ENCODE data around the gene ADORA2A.

- no peak for TF ChIP-seq CTCF (conservative IDR thresholded peaks at IDR 0.05 in 1 of 2, IDR thresholded peaks at IDR 0.05 in 1 of 2; ENCODE audit: low read depth in 1 of 2, low read length in 2 of 2)
- TF ChIP-seq EZH2 (IDR thresholded peaks at IDR 0.05; ENCODE audit: low read length, missing control alignments), result no peak
Measured at GRCh38 chr22:24414984-24415945, 12.1 kb upstream of the ADORA2A start.

All from fibroblast of lung (primary cell).